CD4-positive, alpha-beta memory T cell (primary cell): ENCODE data around the gene YIF1A. TPM values are rescaled to one million over a fixed set of nuclear protein-coding genes. Genes with fewer than 3 reads are reported as not detected.

Source experiments
- CTCF ChIA-PET: fragments of 350-600 bp; sonication (Branson Sonifier 250); formaldehyde crosslinking; loops from one replicate; lab custom pipeline; 2021; ENCODE audit warnings: inconsistent platforms; ENCODE audit not compliant: partially characterized antibody; lab: Charles Lee
- POLR2A ChIA-PET: fragments of 350-600 bp; sonication (Branson Sonifier 250); formaldehyde crosslinking; loops from one replicate; lab custom pipeline; 2021; ENCODE audit not compliant: partially characterized antibody; lab: Charles Lee
- DNase-seq, 5 donors: peaks; one replicate each; pipeline versions ENCODE4 v3.0.0 to v3.0.0-alpha.2; 2020 to 2022; ENCODE audit warnings: mixed read lengths in 1 of 5
- H3K27ac ChIP-seq: one replicate; pipeline ENCODE4 v1.7.0; 2013; ENCODE audit warnings: low read depth, low read length
- H3K27me3 ChIP-seq: 2 replicates; pipeline ENCODE4 v1.7.0; 2013; ENCODE audit warnings: mild to moderate bottlenecking, low read length, moderate library complexity; ENCODE audit not compliant: insufficient read depth
- H3K36me3 ChIP-seq: 2 replicates; pipeline ENCODE4 v1.7.0; 2013; ENCODE audit warnings: mild to moderate bottlenecking, low read length, moderate library complexity; ENCODE audit not compliant: insufficient read depth
- H3K4me1 ChIP-seq: 2 replicates; pipeline ENCODE4 v1.7.0; 2013; ENCODE audit warnings: mild to moderate bottlenecking, low read length, moderate library complexity; ENCODE audit not compliant: insufficient read depth
- H3K4me3 ChIP-seq, 2 donors: one replicate each; pipeline ENCODE4 v1.7.0; 2013; ENCODE audit warnings: low read length in 2 of 2, mild to moderate bottlenecking in 1 of 2
- H3K9me3 ChIP-seq, 2 donors: one replicate each; pipeline ENCODE4 v1.7.0; 2013; ENCODE audit warnings: low read length in 2 of 2, control low read depth in 1 of 2; ENCODE audit not compliant: control insufficient read depth in 1 of 2
- H3K27ac Mint-ChIP-seq, 7 donors: one replicate each; pipeline ENCODE4 v1.8.0; 2020 to 2021; ENCODE audit warnings: mixed read lengths in 7 of 7, mild to moderate bottlenecking in 6 of 7, inconsistent platforms in 3 of 7, moderate library complexity in 3 of 7
- H3K27me3 Mint-ChIP-seq, 2 donors: one replicate each; pipeline ENCODE4 v1.8.0; 2020 to 2021; ENCODE audit warnings: mixed read lengths in 2 of 2
- H3K36me3 Mint-ChIP-seq, 2 donors: one replicate each; pipeline ENCODE4 v1.8.0; 2020 to 2021; ENCODE audit warnings: mixed read lengths in 2 of 2, inconsistent platforms in 1 of 2, mild to moderate bottlenecking in 1 of 2
- H3K4me1 Mint-ChIP-seq, 4 donors: one replicate each; pipeline ENCODE4 v1.8.0; 2020 to 2021; ENCODE audit warnings: mixed read lengths in 4 of 4, mild to moderate bottlenecking in 1 of 4
- H3K4me3 Mint-ChIP-seq, 8 donors: one replicate each; pipeline ENCODE4 v1.8.0; 2020 to 2021; ENCODE audit warnings: mixed read lengths in 8 of 8, mild to moderate bottlenecking in 7 of 8, moderate library complexity in 6 of 8, inconsistent platforms in 3 of 8
- H3K9me3 Mint-ChIP-seq, 8 donors: one replicate each; pipeline ENCODE4 v1.8.0; 2020 to 2021; ENCODE audit warnings: mixed read lengths in 8 of 8, mild to moderate bottlenecking in 5 of 8, inconsistent platforms in 3 of 8, moderate library complexity in 1 of 8
- intact Hi-C: fragments of 100-400 bp; cut with micrococcal nuclease; formaldehyde crosslinking; loops from one replicate; pipeline ENCODE4 v1.15.1; 2023
- polyA plus RNA-seq, 2 donors: library from polyadenylated mRNA; unstranded; fragments of 300-500 nt; fragmentation: Illumina TruSeq; gene quantifications; one replicate each; pipeline ENCODE4 v1.2.3, GENCODE V29; 2021
- total RNA-seq, 2 experiments: library from RNA; stranded (reverse); gene quantifications; one replicate each; pipeline ENCODE4 v1.2.3, GENCODE V29; 2021

Gene YIF1A
- total and polyA plus RNA-seq, 4 experiments from 2014 or later, result 40.4 to 77.5 (median 49.3) TPM

- Mint-ChIP-seq H3K4me3 (peak overlapping the region in 1 of 8 donors; percentile 64), H3K36me3 (peaks cover 0 to 1% of the 10 kb centered on the region in 2 donors), H3K4me1 (peaks cover 14 to 43% (median 27%) of the 10 kb centered on the region in 4 donors), H3K9me3 (peaks cover 0 to 6% (median 0%) of the 10 kb centered on the region in 8 donors), H3K27me3 (peaks cover 2% of the 10 kb centered on the region in 2 donors), H3K27ac (peak overlapping the region in 5 of 7 donors; percentile 22 to 84 (median 60))
- Histone ChIP-seq H3K27ac (no peak overlapping the region), H3K4me3 (no peak overlapping the region), H3K27me3 (no peaks in the 10 kb centered on the region), H3K4me1 (peaks cover 43% of the 10 kb centered on the region), H3K9me3 (no peaks in the 10 kb centered on the region), H3K36me3 (no peaks in the 10 kb centered on the region)
- intact Hi-C loops, result loop anchor here (5.0 kb wide), 1 partner anchor 362 kb away; the partner anchor contains the start of gene RBM4B
- DNase-seq, result no peak
- POLR2A ChIA-PET, result interaction anchor here (4.4 kb wide), 1 partner anchor 30 kb away, joined by 37 read pairs; the partner anchor contains the start of gene BRMS1
- CTCF ChIA-PET, result interaction anchor here (1.0 kb wide), 1 partner anchor 10 kb away, joined by 3 read pairs; no protein-coding TSS in a partner anchor
These were observed 25.9 kb upstream of the YIF1A start for GRCh38 chr11:66314561-66315497.

DNA sequence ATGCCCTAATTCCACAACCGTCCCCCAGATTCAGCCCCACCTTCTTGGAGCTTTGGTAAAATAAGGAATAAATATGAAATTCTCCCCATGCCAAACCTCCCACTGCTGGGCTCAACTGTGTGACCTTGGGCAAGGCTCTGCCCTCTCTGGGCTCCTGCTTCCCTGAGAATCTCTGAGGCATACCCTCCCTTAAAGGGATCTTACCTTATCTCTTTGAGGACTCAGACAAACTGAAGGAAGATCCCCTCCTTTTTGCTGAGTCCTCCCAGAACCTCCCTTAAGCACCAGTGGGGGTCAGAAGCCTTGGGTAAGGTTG is 25.2 kb upstream of the YIF1A start:
- H3K9me3 Mint-ChIP-seq, result peaks cover 0 to 4% (median 0%) of the 10 kb centered on the region in 8 donors
- peaks cover 2% of the 10 kb centered on the region in 2 donors for H3K27me3 Mint-ChIP-seq
- POLR2A ChIA-PET, result interaction anchor here (4.4 kb wide), 1 partner anchor 31 kb away, joined by 37 read pairs; the partner anchor contains the start of gene BRMS1
- intact Hi-C loops, result loop anchor here (5.0 kb wide), 1 partner anchor 363 kb away; the partner anchor contains the start of gene RBM4B
- H3K27ac Mint-ChIP-seq, result peak overlapping the region; percentile 52 to 87 (median 80)
- Histone ChIP-seq H3K36me3 (no peaks in the 10 kb centered on the region), H3K4me1 (peaks cover 40% of the 10 kb centered on the region), H3K27ac (no peak overlapping the region), H3K9me3 (no peaks in the 10 kb centered on the region), H3K27me3 (no peaks in the 10 kb centered on the region), H3K4me3 (no peak overlapping the region)
- DNase-seq, result no peak
- CTCF ChIA-PET, result no interaction called here
- peaks cover 14 to 37% (median 25%) of the 10 kb centered on the region in 4 donors for H3K4me1 Mint-ChIP-seq
- H3K36me3 Mint-ChIP-seq, result peaks cover 0 to 1% of the 10 kb centered on the region in 2 donors
- peak overlapping the region in 7 of 8 donors; percentile 24 to 64 (median 53) for H3K4me3 Mint-ChIP-seq

DNA sequence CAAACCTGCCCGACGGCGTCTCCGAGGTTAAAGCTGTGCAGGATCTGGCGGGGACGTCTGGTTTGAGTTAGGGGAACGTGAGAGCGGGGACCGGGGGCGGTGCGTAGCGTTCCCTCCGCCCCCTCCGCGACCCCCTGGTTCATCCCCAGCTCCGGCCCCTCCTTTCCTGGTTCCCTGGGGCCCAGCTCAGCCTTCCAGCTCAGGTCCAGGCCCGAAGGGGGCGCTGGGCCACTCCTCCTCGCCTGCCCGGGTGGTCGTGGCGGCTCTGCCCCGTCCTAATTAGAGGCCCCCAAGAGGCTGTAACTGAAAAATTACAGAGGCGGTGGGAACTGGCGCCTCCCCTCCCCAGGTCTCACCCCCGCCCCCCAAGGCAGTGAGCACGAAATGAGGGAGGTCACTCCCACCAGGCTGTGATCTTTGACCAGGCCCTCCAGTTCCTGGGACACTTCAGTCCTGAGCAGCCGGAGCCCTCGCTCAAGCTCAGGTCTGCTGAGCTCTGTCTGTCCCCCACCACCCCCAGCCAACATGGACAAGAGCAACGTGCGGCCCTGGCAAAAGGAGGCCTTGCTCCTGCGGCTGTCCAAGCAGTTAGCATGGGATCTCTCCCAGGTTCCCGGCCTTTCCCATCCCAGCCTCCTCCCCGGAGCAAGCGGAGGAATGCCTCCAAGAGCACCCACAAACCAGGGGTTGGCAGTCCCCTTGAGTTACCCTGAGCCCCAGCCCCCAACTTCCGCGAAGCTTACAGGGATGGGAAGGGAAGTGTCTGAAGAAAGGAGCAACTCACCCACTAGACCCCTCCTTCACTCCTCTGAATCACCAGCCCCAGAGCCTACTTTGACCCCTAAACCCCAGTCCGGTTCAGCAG is 24.6 kb upstream of the YIF1A start:
- H3K36me3 Mint-ChIP-seq, result peaks cover 0 to 1% of the 10 kb centered on the region in 2 donors
- peaks cover 10 to 31% (median 20%) of the 10 kb centered on the region in 4 donors for H3K4me1 Mint-ChIP-seq
- POLR2A ChIA-PET, result interaction anchor here (1.0 to 4.4 kb wide), 13 partner anchors 8 to 1124 kb away, joined by 3 to 53 read pairs (median 10); partner anchors contain the start of genes B4GAT1, BRMS1, EHBP1L1 and PACS1
- CTCF ChIA-PET, result interaction anchor here (1.2 to 4.7 kb wide), 8 partner anchors 8 to 90 kb away, joined by 3 to 110 read pairs (median 32); partner anchors contain the start of genes B4GAT1, BRMS1 and RIN1
- intact Hi-C loops, result loop anchor here (2.0 to 5.0 kb wide), 2 partner anchors 125 to 364 kb away; partner anchors contain the start of genes MRPL11 and RBM4B
- Histone ChIP-seq H3K27ac (peak overlapping the region; percentile 62), H3K4me3 (peak overlapping the region; percentile 78 to 88), H3K9me3 (no peaks in the 10 kb centered on the region), H3K4me1 (peaks cover 34% of the 10 kb centered on the region), H3K27me3 (no peaks in the 10 kb centered on the region), H3K36me3 (no peaks in the 10 kb centered on the region)
- H3K9me3 Mint-ChIP-seq, result no peaks in the 10 kb centered on the region
- peak overlapping the region; percentile 87 to 99 (median 98) for H3K27ac Mint-ChIP-seq
- H3K27me3 Mint-ChIP-seq, result peaks cover 2% of the 10 kb centered on the region in 2 donors
- DNase-seq, result peak in 1 of 5 donors; percentile 46
- H3K4me3 Mint-ChIP-seq, result peak overlapping the region; percentile 89 to 97 (median 94)

- ChIA-PET CTCF (interaction anchor here (0.7 to 4.7 kb wide), 20 partner anchors 9 to 453 kb away, joined by 3 to 110 read pairs (median 10); partner anchors contain the start of genes B4GAT1, BRMS1, CCDC85B and MRPL11), POLR2A (interaction anchor here (0.6 to 4.4 kb wide), 30 partner anchors 9 to 1125 kb away, joined by 3 to 53 read pairs (median 4); partner anchors contain the start of genes ACTN3, B4GAT1, BRMS1 and C11orf68)
- Mint-ChIP-seq H3K9me3 (no peaks in the 10 kb centered on the region), H3K4me1 (peaks cover 8 to 23% (median 13%) of the 10 kb centered on the region in 4 donors), H3K27ac (peak overlapping the region; percentile 93 to 100 (median 99)), H3K36me3 (peaks cover 0 to 1% of the 10 kb centered on the region in 2 donors), H3K4me3 (peak overlapping the region; percentile 89 to 97 (median 94)), H3K27me3 (peaks cover 2% of the 10 kb centered on the region in 2 donors)
- peaks cover 26% of the 10 kb centered on the region for H3K4me1 ChIP-seq
- peak overlapping the region; percentile 62 for H3K27ac ChIP-seq
- no peaks in the 10 kb centered on the region for H3K27me3 ChIP-seq
- intact Hi-C loops, result loop anchor here (1.0 to 5.0 kb wide), 8 partner anchors 16 to 365 kb away; partner anchors contain the start of genes BRMS1, MRPL11, RAB1B and RBM4B
- H3K4me3 ChIP-seq, result peak overlapping the region; percentile 78 to 88
- no peaks in the 10 kb centered on the region for H3K9me3 ChIP-seq
- DNase-seq, result peak; percentile 94 to 99 (median 96)
- no peaks in the 10 kb centered on the region for H3K36me3 ChIP-seq
These were observed 23.8 kb upstream of the YIF1A start for GRCh38 chr11:66312549-66313320.

GRCh38 chr11:66311965-66312548 is 23.1 kb upstream of the YIF1A start:
- no peaks in the 10 kb centered on the region for H3K9me3 Mint-ChIP-seq
- Histone ChIP-seq H3K36me3 (no peaks in the 10 kb centered on the region), H3K4me1 (peaks cover 22% of the 10 kb centered on the region), H3K9me3 (no peaks in the 10 kb centered on the region), H3K27me3 (no peaks in the 10 kb centered on the region), H3K27ac (peak overlapping the region; percentile 62), H3K4me3 (peak overlapping the region; percentile 43 to 88)
- peaks cover 0 to 1% of the 10 kb centered on the region in 2 donors for H3K36me3 Mint-ChIP-seq
- peaks cover 2 to 3% of the 10 kb centered on the region in 2 donors for H3K27me3 Mint-ChIP-seq
- ChIA-PET CTCF (interaction anchor here (0.6 to 4.7 kb wide), 32 partner anchors 9 to 452 kb away, joined by 3 to 110 read pairs (median 6); partner anchors contain the start of genes B4GAT1, BRMS1, CCDC85B and DPP3), POLR2A (interaction anchor here (0.6 to 4.4 kb wide), 31 partner anchors 10 to 1126 kb away, joined by 3 to 53 read pairs (median 4); partner anchors contain the start of genes ACTN3, B4GAT1, BRMS1 and C11orf68)
- DNase-seq, result peak; percentile 97 to 99 (median 98)
- peaks cover 4 to 20% (median 8%) of the 10 kb centered on the region in 4 donors for H3K4me1 Mint-ChIP-seq
- H3K27ac Mint-ChIP-seq, result peak overlapping the region; percentile 93 to 100 (median 99)
- H3K4me3 Mint-ChIP-seq, result peak overlapping the region; percentile 89 to 97 (median 94)
- intact Hi-C loops, result loop anchor here (1.0 to 5.0 kb wide), 8 partner anchors 16 to 365 kb away; partner anchors contain the start of genes BRMS1, MRPL11, RAB1B and RBM4B
